ENCODE measurements around the gene GJA3.

The GJA3 gene

GRCh38 chr13:20177049-20177831 is 16.4 kb upstream of the GJA3 start:
- DNase-seq (ENCODE audit: extremely low read depth, insufficient read length), result no peak
- no peak overlapping the region for H3K4me3 ChIP-seq (replicated peaks; ENCODE audit: low read depth, low read length)
- TF ChIP-seq CTCF (IDR thresholded peaks at IDR 0.05; ENCODE audit: insufficient read depth, low read length, poor library complexity, severe bottlenecking), result no peak
- H3K27me3 ChIP-seq (replicated peaks; ENCODE audit: control insufficient read depth, insufficient read depth, low read length), result no peaks in the 10 kb centered on the region
- H3K36me3 ChIP-seq (ENCODE audit: control insufficient read depth, insufficient read depth, low read length), result no peaks in the 10 kb centered on the region

- no peak for DNase-seq (ENCODE audit: extremely low read depth, insufficient read length)
- Histone ChIP-seq H3K4me3 (replicated peaks; ENCODE audit: low read depth, low read length) (no peak overlapping the region), H3K36me3 (ENCODE audit: control insufficient read depth, insufficient read depth, low read length) (no peaks in the 10 kb centered on the region), H3K27me3 (replicated peaks; ENCODE audit: control insufficient read depth, insufficient read depth, low read length) (no peaks in the 10 kb centered on the region)
- TF ChIP-seq CTCF (IDR thresholded peaks at IDR 0.05; ENCODE audit: insufficient read depth, low read length, poor library complexity, severe bottlenecking), result no peak
These were observed 15.2 kb upstream of the GJA3 start for GRCh38 chr13:20175907-20176652.

GRCh38 chr13:20175406-20175794 is 14.5 kb upstream of the GJA3 start:
- no peaks in the 10 kb centered on the region for H3K36me3 ChIP-seq (ENCODE audit: control insufficient read depth, insufficient read depth, low read length)
- no peak overlapping the region for H3K4me3 ChIP-seq (replicated peaks; ENCODE audit: low read depth, low read length)
- no peaks in the 10 kb centered on the region for H3K27me3 ChIP-seq (replicated peaks; ENCODE audit: control insufficient read depth, insufficient read depth, low read length)
- TF ChIP-seq CTCF (IDR thresholded peaks at IDR 0.05; ENCODE audit: insufficient read depth, low read length, poor library complexity, severe bottlenecking), result no peak
- no peak for DNase-seq (ENCODE audit: extremely low read depth, insufficient read length)

GRCh38 chr13:20174656-20175405 is 14.0 kb upstream of the GJA3 start:
- H3K4me3 ChIP-seq (replicated peaks; ENCODE audit: low read depth, low read length), result no peak overlapping the region

More at GRCh38 chr13:20174656-20175405, 14.0 kb upstream of the GJA3 start:
- no peaks in the 10 kb centered on the region for H3K27me3 ChIP-seq (replicated peaks; ENCODE audit: control insufficient read depth, insufficient read depth, low read length)
- H3K36me3 ChIP-seq (ENCODE audit: control insufficient read depth, insufficient read depth, low read length), result no peaks in the 10 kb centered on the region
- no peak for TF ChIP-seq CTCF (IDR thresholded peaks at IDR 0.05; ENCODE audit: insufficient read depth, low read length, poor library complexity, severe bottlenecking)
- peak; percentile 56 for DNase-seq (ENCODE audit: extremely low read depth, insufficient read length)

Data from GM06990 (cell line).